HEK293T (cell line): ENCODE data around the gene FNBP1L.

Source experiments
- ARNT ChIP-seq: fragments of 450-650 bp; IDR thresholded peaks from 2 replicates; pipeline ENCODE4 v1.6.1; 2017; ENCODE audit warnings: mild to moderate bottlenecking
- CTBP1 ChIP-seq: fragments of 450-650 bp; IDR thresholded peaks from 2 replicates; pipeline ENCODE4 v1.6.1; 2016; ENCODE audit warnings: borderline replicate concordance
- ELF4 ChIP-seq: fragments of 450-650 bp; IDR thresholded peaks from 2 replicates; pipeline ENCODE4 v1.6.1; 2017; ENCODE audit warnings: antibody characterized with exemption
- L3MBTL2 ChIP-seq: fragments of 450-650 bp; conservative IDR thresholded peaks from 2 replicates; pipeline ENCODE4 v1.6.1; 2016; ENCODE audit warnings: mild to moderate bottlenecking
- NFRKB ChIP-seq: fragments of 450-650 bp; IDR thresholded peaks from 2 replicates; pipeline ENCODE4 v1.6.1; 2016; ENCODE audit warnings: mild to moderate bottlenecking, moderate library complexity
- SP1 ChIP-seq: fragments of 450-650 bp; IDR thresholded peaks from 2 replicates; pipeline ENCODE4 v1.6.1; 2017
- SUZ12 ChIP-seq: fragments of 450-650 bp; IDR thresholded peaks from 2 replicates; pipeline ENCODE4 v1.6.1; 2016; ENCODE audit warnings: mild to moderate bottlenecking
- TARDBP ChIP-seq: fragments of 450-650 bp; IDR thresholded peaks from 2 replicates; pipeline ENCODE4 v1.6.1; 2016
- ZNF384 ChIP-seq: fragments of 450-650 bp; IDR thresholded peaks from 2 replicates; pipeline ENCODE4 v1.6.1; 2016

DNA sequence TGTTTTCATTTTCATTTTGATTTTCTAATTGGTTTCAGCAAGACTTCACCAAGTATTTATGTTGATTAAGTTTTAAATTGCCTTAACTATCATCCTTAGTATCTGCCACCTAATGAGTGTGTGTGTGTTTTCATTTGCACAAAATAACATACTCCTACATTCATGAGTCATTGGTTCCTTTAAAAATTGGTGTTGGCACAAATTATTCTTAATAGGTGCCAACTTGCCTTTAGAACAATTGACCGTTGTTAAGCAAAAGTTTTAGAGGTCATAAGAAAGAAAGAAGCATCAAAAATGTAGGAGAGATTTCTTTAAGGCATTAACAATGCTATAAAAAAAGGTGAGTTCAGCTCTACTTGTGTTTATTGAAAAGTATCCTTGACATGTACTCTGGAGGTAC lies 77.5 kb downstream of the FNBP1L start:
- no peak for TF ChIP-seq SP1
- no peak for TF ChIP-seq ELF4
- no peak for TF ChIP-seq TARDBP
- TF ChIP-seq ARNT, result no peak
- TF ChIP-seq CTBP1, result no peak
- no peak for TF ChIP-seq ZNF384
- no peak for TF ChIP-seq SUZ12
- TF ChIP-seq NFRKB, result no peak
- TF ChIP-seq L3MBTL2, result no peak
